Measurements from ENCODE around the gene SCARB1. TPM values are rescaled to one million over a fixed set of nuclear protein-coding genes. Genes with fewer than 3 reads are reported as not detected.

The SCARB1 gene
- total and polyA plus RNA-seq, 9 donors: 20.8 to 1,262 (median 81.7) TPM

DNA sequence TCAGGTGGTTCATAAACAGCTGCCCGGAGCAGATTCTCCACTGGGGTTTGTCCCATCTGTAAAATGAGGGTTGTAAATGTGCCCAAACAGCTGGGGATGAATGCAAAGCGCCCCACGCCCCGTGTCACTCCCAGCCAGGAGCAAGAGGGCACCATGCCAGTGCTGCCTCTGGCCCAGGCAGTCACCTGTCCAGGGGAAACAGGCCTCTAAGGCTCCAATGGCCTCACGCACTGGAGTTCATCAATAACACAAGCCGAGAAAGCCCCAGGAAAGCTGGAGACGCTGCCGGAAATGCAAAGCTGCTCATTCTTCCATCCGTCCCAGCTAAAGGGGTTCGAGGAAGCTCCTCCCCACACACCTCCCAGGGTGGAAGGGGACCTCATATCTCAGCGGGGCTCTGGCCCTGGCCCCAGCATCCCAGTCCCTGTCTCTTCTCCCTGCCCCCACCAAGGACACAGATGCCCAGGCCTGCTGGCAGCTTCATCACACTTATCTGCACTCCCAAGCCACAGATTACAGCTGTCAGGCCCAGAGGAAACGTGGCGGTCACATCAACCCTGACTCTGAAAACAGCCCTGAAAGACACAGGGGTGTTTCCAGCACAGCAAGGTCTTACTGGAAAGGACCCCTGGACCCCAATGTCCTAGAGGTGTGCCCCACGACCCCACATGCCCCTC lies 21.5 kb downstream of the SCARB1 start:
- TF ChIP-seq, protein P1, sequence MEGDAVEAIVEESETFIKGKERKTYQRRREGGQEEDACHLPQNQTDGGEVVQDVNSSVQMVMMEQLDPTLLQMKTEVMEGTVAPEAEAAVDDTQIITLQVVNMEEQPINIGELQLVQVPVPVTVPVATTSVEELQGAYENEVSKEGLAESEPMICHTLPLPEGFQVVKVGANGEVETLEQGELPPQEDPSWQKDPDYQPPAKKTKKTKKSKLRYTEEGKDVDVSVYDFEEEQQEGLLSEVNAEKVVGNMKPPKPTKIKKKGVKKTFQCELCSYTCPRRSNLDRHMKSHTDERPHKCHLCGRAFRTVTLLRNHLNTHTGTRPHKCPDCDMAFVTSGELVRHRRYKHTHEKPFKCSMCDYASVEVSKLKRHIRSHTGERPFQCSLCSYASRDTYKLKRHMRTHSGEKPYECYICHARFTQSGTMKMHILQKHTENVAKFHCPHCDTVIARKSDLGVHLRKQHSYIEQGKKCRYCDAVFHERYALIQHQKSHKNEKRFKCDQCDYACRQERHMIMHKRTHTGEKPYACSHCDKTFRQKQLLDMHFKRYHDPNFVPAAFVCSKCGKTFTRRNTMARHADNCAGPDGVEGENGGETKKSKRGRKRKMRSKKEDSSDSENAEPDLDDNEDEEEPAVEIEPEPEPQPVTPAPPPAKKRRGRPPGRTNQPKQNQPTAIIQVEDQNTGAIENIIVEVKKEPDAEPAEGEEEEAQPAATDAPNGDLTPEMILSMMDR (IDR thresholded peaks at IDR 0.05): no peak
- TF ChIP-seq EP300 (IDR thresholded peaks at IDR 0.05) (no peak), POLR2A (IDR thresholded peaks at IDR 0.05) (no peak)
- Histone ChIP-seq H3K9me3 (no peaks in the 10 kb centered on the region), H3K4me1 (ENCODE audit: insufficient read depth) (peaks cover 41% of the 10 kb centered on the region), H3K4me3 (no peak overlapping the region), H3K27me3 (no peaks in the 10 kb centered on the region), H3K27ac (peak overlapping the region; percentile 75 to 76), H3K36me3 (no peaks in the 10 kb centered on the region)
- intact Hi-C loops (cut with DNase I): no loop called here
- DNase-seq: peak in 1 of 5 donors; percentile 54
- 50 to 70% (median 56%) methylated on average over 13 to 14 of the region's 14 CpGs for WGBS, 3 donors

DNA sequence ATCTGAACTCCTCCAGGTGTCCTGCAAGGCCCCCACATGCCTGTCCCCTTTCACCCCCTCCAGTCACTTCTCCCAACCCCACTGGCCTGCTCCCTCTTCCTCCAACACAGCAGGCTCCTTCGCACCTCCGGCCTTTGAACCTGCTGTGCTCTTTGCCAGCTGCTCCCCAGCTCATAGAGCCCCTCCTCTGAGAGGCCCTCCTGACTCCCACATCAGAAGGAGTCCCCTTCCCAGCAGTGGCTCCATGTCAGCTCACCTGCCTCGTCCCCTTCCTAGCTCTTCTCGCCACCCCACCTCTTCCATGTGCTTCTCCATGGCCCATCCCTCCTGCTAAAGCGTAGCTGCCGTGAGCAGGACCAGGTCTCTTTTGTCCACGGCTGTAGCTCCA lies 22.1 kb downstream of the SCARB1 start:
- H3K27me3 ChIP-seq: no peaks in the 10 kb centered on the region
- peaks cover 37% of the 10 kb centered on the region for H3K4me1 ChIP-seq (ENCODE audit: insufficient read depth)
- H3K27ac ChIP-seq: peak overlapping the region in 1 of 2 donors; percentile 75
- no peaks in the 10 kb centered on the region for H3K36me3 ChIP-seq
- H3K4me3 ChIP-seq: no peak overlapping the region
- no peaks in the 10 kb centered on the region for H3K9me3 ChIP-seq
- TF ChIP-seq POLR2A (IDR thresholded peaks at IDR 0.05) (no peak), EP300 (IDR thresholded peaks at IDR 0.05) (no peak)
- TF ChIP-seq, protein P1 (IDR thresholded peaks at IDR 0.05): no peak
- WGBS, 3 donors: 85 to 90% (median 89%) methylated on average over 7 of the region's 7 CpGs
- no peak for DNase-seq
- intact Hi-C loops (cut with DNase I): no loop called here

DNA sequence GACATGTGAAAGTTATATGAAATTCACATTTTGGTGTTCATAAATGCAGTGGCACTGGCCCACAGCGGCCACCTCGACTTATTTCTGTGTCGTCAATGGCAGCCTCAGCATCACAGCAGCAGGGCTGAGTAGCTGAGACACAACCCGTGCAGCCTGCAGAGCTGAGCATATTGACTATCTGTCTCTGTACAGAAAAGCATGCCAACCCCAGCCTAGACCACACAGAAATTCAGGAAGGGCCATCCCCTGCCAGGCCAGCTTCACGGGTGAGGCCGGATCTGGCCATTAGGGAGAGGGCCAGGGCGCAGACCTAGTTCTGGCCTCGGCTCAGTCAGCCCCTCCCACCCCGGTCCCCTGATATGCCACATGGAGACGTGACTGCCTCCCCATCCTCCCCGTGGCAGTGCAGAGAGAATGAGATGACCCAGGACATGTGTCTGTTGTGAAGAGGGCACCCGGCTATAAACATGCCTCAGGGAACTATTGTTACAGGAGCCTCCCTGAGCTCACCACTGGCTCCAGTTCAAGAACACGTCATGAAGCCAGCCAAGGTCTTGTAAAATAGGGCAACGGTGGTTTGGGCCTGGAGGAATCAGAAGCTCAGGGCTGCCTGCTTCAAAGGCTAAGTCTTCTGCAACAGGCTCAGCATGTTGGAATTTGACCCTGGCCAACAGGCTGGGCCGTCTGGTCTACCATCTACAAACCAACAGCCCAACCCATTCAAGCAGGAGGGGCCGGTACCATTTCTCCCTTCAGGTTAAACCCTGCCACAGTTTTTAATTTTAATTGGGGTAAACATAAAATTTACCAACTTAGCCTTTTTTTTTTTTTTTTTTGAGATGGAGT lies 25.5 kb downstream of the SCARB1 start:
- peak overlapping the region; percentile 80 for H3K27ac ChIP-seq
- peaks cover 38% of the 10 kb centered on the region for H3K4me1 ChIP-seq (ENCODE audit: insufficient read depth)
- H3K9me3 ChIP-seq: no peaks in the 10 kb centered on the region
- no peaks in the 10 kb centered on the region for H3K27me3 ChIP-seq
- H3K36me3 ChIP-seq: no peaks in the 10 kb centered on the region
- peak; percentile 87 to 93 (median 90) for DNase-seq
- no peak overlapping the region for H3K4me3 ChIP-seq
- intact Hi-C loops (cut with DNase I): loop anchor here in 1 of 4 donors (10.0 kb wide), 1 partner anchor 57 kb away; no protein-coding TSS in a partner anchor
- TF ChIP-seq EP300 (IDR thresholded peaks at IDR 0.05): no peak
- TF ChIP-seq, protein P1 (IDR thresholded peaks at IDR 0.05): no peak
- 22 to 41% (median 27%) methylated on average over 12 to 16 of the region's 16 CpGs for WGBS, 3 donors

DNA sequence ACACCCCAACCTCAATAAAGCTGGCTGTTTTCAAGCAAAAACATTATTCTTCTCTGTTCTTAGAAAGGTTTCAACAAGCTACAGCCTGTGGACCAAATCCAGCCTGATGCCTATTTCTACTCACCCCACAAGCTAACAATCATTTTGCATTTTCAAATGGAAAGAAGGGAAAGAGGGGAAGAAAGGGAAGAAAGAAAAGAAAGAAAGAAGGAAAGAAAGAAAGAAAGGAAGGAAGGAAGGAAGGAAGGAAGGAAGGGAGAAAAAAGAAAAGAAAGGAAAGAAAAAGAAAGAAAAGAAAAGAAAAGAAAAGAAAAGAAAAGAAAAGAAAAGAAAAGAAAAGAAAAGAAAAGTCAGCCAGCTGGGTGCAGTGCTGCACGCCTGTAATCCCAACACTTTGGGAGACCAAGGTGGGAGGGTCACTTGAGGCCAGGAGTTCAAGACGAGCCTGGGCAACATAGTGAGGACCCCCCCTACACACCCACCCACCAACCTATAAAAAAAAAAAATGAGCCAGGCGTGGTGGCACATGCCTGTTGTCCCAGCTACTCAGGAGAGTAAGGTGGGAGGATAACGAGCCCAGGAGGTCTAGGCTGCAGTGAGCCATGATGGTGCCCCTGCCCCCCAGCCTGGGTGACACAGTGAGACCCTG lies 26.3 kb downstream of the SCARB1 start:
- Histone ChIP-seq H3K4me1 (ENCODE audit: insufficient read depth) (peaks cover 35% of the 10 kb centered on the region), H3K27me3 (no peaks in the 10 kb centered on the region), H3K9me3 (no peaks in the 10 kb centered on the region), H3K4me3 (no peak overlapping the region), H3K27ac (peak overlapping the region in 1 of 2 donors; percentile 80), H3K36me3 (no peaks in the 10 kb centered on the region)
- TF ChIP-seq, protein P1 (IDR thresholded peaks at IDR 0.05): no peak
- TF ChIP-seq POLR2A (IDR thresholded peaks at IDR 0.05) (no peak), EP300 (IDR thresholded peaks at IDR 0.05) (no peak)
- intact Hi-C loops (cut with DNase I): loop anchor here in 1 of 4 donors (10.0 kb wide), 1 partner anchor 57 kb away; no protein-coding TSS in a partner anchor
- DNase-seq: no peak
- 70 to 79% (median 76%) methylated on average over 4 of the region's 4 CpGs for WGBS, 3 donors
